CD4-positive, alpha-beta memory T cell (primary cell): ENCODE measurements around the gene PSG7. TPM values are rescaled to one million over a fixed set of nuclear protein-coding genes. Genes with fewer than 3 reads are reported as not detected.
"Not testable (repeated sequence)": the region's sequence is repeated elsewhere in the genome, so short reads cannot be mapped to it uniquely, and the experiment has no call there.

ENCODE experiments used
- CTCF ChIA-PET: fragments of 350-600 bp; sonication (Branson Sonifier 250); formaldehyde crosslinking; loops from one replicate; lab custom pipeline; 2021; ENCODE audit warnings: inconsistent platforms; ENCODE audit not compliant: partially characterized antibody; lab: Charles Lee
- POLR2A ChIA-PET: fragments of 350-600 bp; sonication (Branson Sonifier 250); formaldehyde crosslinking; loops from one replicate; lab custom pipeline; 2021; ENCODE audit not compliant: partially characterized antibody; lab: Charles Lee
- DNase-seq, 5 donors: peaks; one replicate each; pipeline versions ENCODE4 v3.0.0 to v3.0.0-alpha.2; 2020 to 2022; ENCODE audit warnings: mixed read lengths in 1 of 5
- H3K27ac ChIP-seq: one replicate; pipeline ENCODE4 v1.7.0; 2013; ENCODE audit warnings: low read depth, low read length
- H3K27me3 ChIP-seq: 2 replicates; pipeline ENCODE4 v1.7.0; 2013; ENCODE audit warnings: mild to moderate bottlenecking, low read length, moderate library complexity; ENCODE audit not compliant: insufficient read depth
- H3K36me3 ChIP-seq: 2 replicates; pipeline ENCODE4 v1.7.0; 2013; ENCODE audit warnings: mild to moderate bottlenecking, low read length, moderate library complexity; ENCODE audit not compliant: insufficient read depth
- H3K4me1 ChIP-seq: 2 replicates; pipeline ENCODE4 v1.7.0; 2013; ENCODE audit warnings: mild to moderate bottlenecking, low read length, moderate library complexity; ENCODE audit not compliant: insufficient read depth
- H3K4me3 ChIP-seq, 2 donors: one replicate each; pipeline ENCODE4 v1.7.0; 2013; ENCODE audit warnings: low read length in 2 of 2, mild to moderate bottlenecking in 1 of 2
- H3K9me3 ChIP-seq, 2 donors: one replicate each; pipeline ENCODE4 v1.7.0; 2013; ENCODE audit warnings: low read length in 2 of 2, control low read depth in 1 of 2; ENCODE audit not compliant: control insufficient read depth in 1 of 2
- H3K27ac Mint-ChIP-seq, 7 donors: one replicate each; pipeline ENCODE4 v1.8.0; 2020 to 2021; ENCODE audit warnings: mixed read lengths in 7 of 7, mild to moderate bottlenecking in 6 of 7, inconsistent platforms in 3 of 7, moderate library complexity in 3 of 7
- H3K27me3 Mint-ChIP-seq, 2 donors: one replicate each; pipeline ENCODE4 v1.8.0; 2020 to 2021; ENCODE audit warnings: mixed read lengths in 2 of 2
- H3K36me3 Mint-ChIP-seq, 2 donors: one replicate each; pipeline ENCODE4 v1.8.0; 2020 to 2021; ENCODE audit warnings: mixed read lengths in 2 of 2, inconsistent platforms in 1 of 2, mild to moderate bottlenecking in 1 of 2
- H3K4me1 Mint-ChIP-seq, 4 donors: one replicate each; pipeline ENCODE4 v1.8.0; 2020 to 2021; ENCODE audit warnings: mixed read lengths in 4 of 4, mild to moderate bottlenecking in 1 of 4
- H3K4me3 Mint-ChIP-seq, 8 donors: one replicate each; pipeline ENCODE4 v1.8.0; 2020 to 2021; ENCODE audit warnings: mixed read lengths in 8 of 8, mild to moderate bottlenecking in 7 of 8, moderate library complexity in 6 of 8, inconsistent platforms in 3 of 8
- H3K9me3 Mint-ChIP-seq, 8 donors: one replicate each; pipeline ENCODE4 v1.8.0; 2020 to 2021; ENCODE audit warnings: mixed read lengths in 8 of 8, mild to moderate bottlenecking in 5 of 8, inconsistent platforms in 3 of 8, moderate library complexity in 1 of 8
- intact Hi-C: fragments of 100-400 bp; cut with micrococcal nuclease; formaldehyde crosslinking; loops from one replicate; pipeline ENCODE4 v1.15.1; 2023
- polyA plus RNA-seq, 2 donors: library from polyadenylated mRNA; unstranded; fragments of 300-500 nt; fragmentation: Illumina TruSeq; gene quantifications; one replicate each; pipeline ENCODE4 v1.2.3, GENCODE V29; 2021
- total RNA-seq, 2 experiments: library from RNA; stranded (reverse); gene quantifications; one replicate each; pipeline ENCODE4 v1.2.3, GENCODE V29; 2021

The PSG7 gene
- total RNA-seq (not detected), polyA plus RNA-seq (not detected)

GRCh38 chr19:42937107-42937506, at the start of gene PSG7:
PSG7 (minus strand) TSS chr19:42937207; CDS start chr19:42937076, 131 bp downstream.
- DNase-seq, H3K27ac ChIP-seq, H3K36me3 Mint-ChIP-seq, H3K4me1 Mint-ChIP-seq, H3K36me3 ChIP-seq, intact Hi-C loops, H3K27me3 ChIP-seq, H3K9me3 Mint-ChIP-seq, POLR2A ChIA-PET, H3K4me3 Mint-ChIP-seq, H3K4me1 ChIP-seq, H3K9me3 ChIP-seq, H3K4me3 ChIP-seq, CTCF ChIA-PET, H3K27me3 Mint-ChIP-seq, H3K27ac Mint-ChIP-seq: not testable (repeated sequence)

DNA sequence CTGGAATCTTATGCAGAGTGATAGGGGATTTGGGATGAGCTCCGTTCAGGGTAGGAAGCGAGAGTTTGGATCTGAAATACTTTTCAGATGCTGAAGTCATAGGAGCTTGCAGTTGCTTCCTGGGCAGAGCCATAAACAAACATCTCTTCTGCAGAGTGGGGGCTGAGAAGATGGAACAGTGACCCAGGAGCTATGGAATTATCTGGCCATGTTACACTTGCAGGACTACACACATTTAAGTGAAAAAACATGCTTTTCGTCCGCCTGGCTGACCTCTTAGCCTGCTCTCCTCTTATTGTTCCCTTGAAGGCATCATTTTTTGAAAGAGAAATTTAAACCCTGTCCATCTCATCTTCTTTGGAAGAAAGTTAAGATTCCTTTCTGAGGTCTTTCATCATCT, 48.6 kb upstream of the PSG7 start:
- H3K27me3 ChIP-seq, result no peaks in the 10 kb centered on the region
- intact Hi-C loops, result no loop called here
- CTCF ChIA-PET, result no interaction called here
- H3K4me3 ChIP-seq, result no peak overlapping the region
- Mint-ChIP-seq H3K36me3 (peaks cover 0 to 1% of the 10 kb centered on the region in 2 donors), H3K4me3 (no peak overlapping the region), H3K9me3 (peaks cover 3 to 23% (median 7%) of the 10 kb centered on the region in 8 donors), H3K4me1 (no peaks in the 10 kb centered on the region), H3K27me3 (peaks cover 9 to 22% of the 10 kb centered on the region in 2 donors), H3K27ac (no peak overlapping the region)
- no peaks in the 10 kb centered on the region for H3K4me1 ChIP-seq
- POLR2A ChIA-PET, result no interaction called here
- no peaks in the 10 kb centered on the region for H3K9me3 ChIP-seq
- H3K36me3 ChIP-seq, result no peaks in the 10 kb centered on the region
- no peak overlapping the region for H3K27ac ChIP-seq
- no peak for DNase-seq

- H3K36me3 Mint-ChIP-seq, CTCF ChIA-PET, H3K9me3 ChIP-seq, H3K27ac Mint-ChIP-seq, intact Hi-C loops, H3K4me3 ChIP-seq, H3K36me3 ChIP-seq, POLR2A ChIA-PET, H3K4me1 Mint-ChIP-seq, H3K27ac ChIP-seq, DNase-seq, H3K4me1 ChIP-seq, H3K4me3 Mint-ChIP-seq, H3K27me3 ChIP-seq: not testable (repeated sequence)
- peaks cover 9 to 18% of the 10 kb centered on the region in 2 donors for H3K27me3 Mint-ChIP-seq
- H3K9me3 Mint-ChIP-seq, result peaks cover 4 to 31% (median 10%) of the 10 kb centered on the region in 8 donors
Measured at GRCh38 chr19:42982111-42982510, 45.1 kb upstream of the PSG7 start.

GRCh38 chr19:42971451-42971850, 34.4 kb upstream of the PSG7 start:
- H3K27ac Mint-ChIP-seq, H3K4me3 Mint-ChIP-seq, H3K9me3 ChIP-seq, CTCF ChIA-PET, H3K27me3 ChIP-seq, H3K4me1 Mint-ChIP-seq, H3K36me3 Mint-ChIP-seq, H3K27me3 Mint-ChIP-seq, H3K4me1 ChIP-seq, H3K27ac ChIP-seq, H3K9me3 Mint-ChIP-seq, H3K36me3 ChIP-seq, DNase-seq, POLR2A ChIA-PET, intact Hi-C loops, H3K4me3 ChIP-seq: not testable (repeated sequence)

DNA sequence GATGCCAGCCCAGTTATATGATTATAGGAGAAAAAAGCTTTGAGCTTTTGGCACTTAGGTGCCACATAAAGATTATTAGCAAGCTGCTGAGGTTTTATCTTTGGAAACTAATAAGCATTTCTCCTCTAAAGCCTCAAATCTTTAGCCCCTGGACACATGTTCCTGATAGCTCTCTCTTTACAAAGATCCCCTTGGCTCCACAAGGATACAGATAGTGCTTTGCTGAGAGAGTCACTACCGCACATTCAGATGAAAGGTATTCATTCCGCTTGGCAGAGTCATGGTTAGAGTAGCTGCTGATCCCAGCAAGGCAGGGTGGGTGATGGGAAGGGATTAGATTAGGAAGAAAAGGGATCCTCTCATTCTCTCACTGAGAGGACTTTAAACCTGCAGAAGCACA, 28.2 kb upstream of the PSG7 start:
- no peaks in the 10 kb centered on the region for H3K36me3 ChIP-seq
- ChIA-PET POLR2A (no interaction called here), CTCF (no interaction called here)
- no peak overlapping the region for H3K27ac ChIP-seq
- H3K27me3 ChIP-seq, result no peaks in the 10 kb centered on the region
- no peaks in the 10 kb centered on the region for H3K4me1 ChIP-seq
- peaks cover 9 to 20% of the 10 kb centered on the region in 2 donors for H3K27me3 Mint-ChIP-seq
- H3K27ac Mint-ChIP-seq, result no peak overlapping the region
- H3K4me1 Mint-ChIP-seq, result no peaks in the 10 kb centered on the region
- DNase-seq, result no peak
- H3K36me3 Mint-ChIP-seq, result no peaks in the 10 kb centered on the region
- no peak overlapping the region for H3K4me3 Mint-ChIP-seq
- H3K4me3 ChIP-seq, result no peak overlapping the region
- no peaks in the 10 kb centered on the region for H3K9me3 ChIP-seq
- intact Hi-C loops, result no loop called here
- H3K9me3 Mint-ChIP-seq, result peaks cover 0 to 5% (median 0%) of the 10 kb centered on the region in 8 donors

DNA sequence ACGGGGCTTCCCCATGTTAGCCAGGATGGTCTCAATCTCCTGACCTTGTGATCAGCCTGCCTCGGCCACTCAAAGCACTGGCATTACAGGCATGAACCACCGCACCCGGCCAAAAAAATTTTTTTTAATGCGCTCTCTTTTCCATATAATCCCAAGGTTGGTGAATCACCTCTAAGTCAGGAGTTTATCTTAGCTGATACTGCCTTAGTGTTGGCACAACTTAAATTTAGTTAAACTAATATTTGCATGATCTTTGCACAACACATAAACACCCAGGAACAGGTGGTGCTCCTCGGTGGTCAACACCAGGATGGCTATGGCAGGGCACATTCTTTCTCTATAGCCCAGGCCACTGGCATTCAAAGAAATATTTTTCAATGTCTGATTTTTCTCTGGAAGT, 24.1 kb upstream of the PSG7 start:
- Histone ChIP-seq H3K9me3 (no peaks in the 10 kb centered on the region), H3K4me3 (no peak overlapping the region), H3K27ac (no peak overlapping the region), H3K27me3 (no peaks in the 10 kb centered on the region), H3K36me3 (no peaks in the 10 kb centered on the region), H3K4me1 (no peaks in the 10 kb centered on the region)
- no peaks in the 10 kb centered on the region for H3K4me1 Mint-ChIP-seq
- intact Hi-C loops, result no loop called here
- H3K27me3 Mint-ChIP-seq, result peaks cover 13 to 23% of the 10 kb centered on the region in 2 donors
- H3K9me3 Mint-ChIP-seq, result peaks cover 0 to 8% (median 0%) of the 10 kb centered on the region in 8 donors
- no peak for DNase-seq
- no peak overlapping the region for H3K27ac Mint-ChIP-seq
- ChIA-PET CTCF (no interaction called here), POLR2A (no interaction called here)
- H3K36me3 Mint-ChIP-seq, result no peaks in the 10 kb centered on the region
- H3K4me3 Mint-ChIP-seq, result no peak overlapping the region

GRCh38 chr19:42952126-42952525, 15.1 kb upstream of the PSG7 start:
- H3K4me1 Mint-ChIP-seq, H3K9me3 Mint-ChIP-seq, H3K27ac Mint-ChIP-seq, CTCF ChIA-PET, H3K27me3 ChIP-seq, H3K4me1 ChIP-seq, H3K36me3 Mint-ChIP-seq, intact Hi-C loops, DNase-seq, H3K4me3 Mint-ChIP-seq, H3K9me3 ChIP-seq, POLR2A ChIA-PET, H3K36me3 ChIP-seq, H3K27me3 Mint-ChIP-seq, H3K4me3 ChIP-seq, H3K27ac ChIP-seq: not testable (repeated sequence)

DNA sequence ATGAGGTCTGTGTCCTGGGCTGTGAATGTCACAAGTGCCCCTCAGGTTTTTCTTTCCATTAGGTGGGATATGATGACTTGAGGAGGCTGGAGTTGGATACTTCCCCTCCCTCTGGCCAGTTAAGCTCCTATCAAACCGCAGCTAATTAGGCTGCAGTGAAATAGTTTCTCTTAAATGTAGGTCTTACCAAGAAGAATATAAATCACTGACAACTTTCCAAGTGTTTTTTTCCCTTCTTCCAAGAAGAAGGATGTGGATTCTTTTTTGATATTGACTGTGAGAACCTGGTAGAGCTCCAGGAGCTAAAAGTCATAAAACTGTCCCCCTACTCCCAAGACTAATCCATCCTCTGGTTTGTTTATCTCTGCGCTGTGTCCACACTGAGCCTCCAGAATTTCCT, 14.5 kb upstream of the PSG7 start:
- H3K27me3 Mint-ChIP-seq, H3K36me3 ChIP-seq, H3K9me3 ChIP-seq, H3K27ac ChIP-seq, H3K36me3 Mint-ChIP-seq, H3K27ac Mint-ChIP-seq, DNase-seq, intact Hi-C loops, POLR2A ChIA-PET, H3K4me1 ChIP-seq, H3K4me3 Mint-ChIP-seq, H3K4me1 Mint-ChIP-seq, H3K4me3 ChIP-seq, H3K9me3 Mint-ChIP-seq, H3K27me3 ChIP-seq, CTCF ChIA-PET: not testable (repeated sequence)
